Mesendoderm (in vitro differentiated cells): Measurements from ENCODE around the gene STPG4.

Experiments
- DNase-seq: peaks from one replicate; pipeline ENCODE4 v3.0.0; 2013
- H2AK5ac ChIP-seq: 2 replicates; pipeline ENCODE4 v1.6.1; 2013; ENCODE audit warnings: low read length, inconsistent platforms
- H2BK120ac ChIP-seq: 2 replicates; pipeline ENCODE4 v1.6.1; 2013; ENCODE audit warnings: low read depth, mild to moderate bottlenecking, low read length, moderate library complexity, mixed read lengths
- H2BK15ac ChIP-seq: replicated peaks from 2 replicates; pipeline ENCODE4 v1.6.1; 2013; ENCODE audit warnings: low read depth, mild to moderate bottlenecking, moderate library complexity
- H2BK5ac ChIP-seq: 2 replicates; pipeline ENCODE4 v1.6.1; 2013; ENCODE audit warnings: low read length, inconsistent platforms
- H3K18ac ChIP-seq: 2 replicates; pipeline ENCODE4 v1.6.1; 2013; ENCODE audit warnings: mild to moderate bottlenecking, low read length, mixed read lengths
- H3K23ac ChIP-seq: one replicate; pipeline ENCODE4 v1.6.1; 2013; ENCODE audit warnings: low read length
- H3K27ac ChIP-seq: 2 replicates; pipeline ENCODE4 v1.5.1; 2013; ENCODE audit warnings: low read depth, mild to moderate bottlenecking, inconsistent platforms, low read length, moderate library complexity
- H3K27me3 ChIP-seq: 2 replicates; pipeline ENCODE4 v1.6.1; 2013; ENCODE audit warnings: low read length, control low read depth, mild to moderate bottlenecking, inconsistent platforms; ENCODE audit not compliant: insufficient read depth, poor library complexity
- H3K36me3 ChIP-seq: 2 replicates; pipeline ENCODE4 v1.6.1; 2013; ENCODE audit warnings: low read length, inconsistent platforms; ENCODE audit not compliant: control insufficient read depth, insufficient read depth
- H3K4ac ChIP-seq: one replicate; pipeline ENCODE4 v1.6.1; 2013; ENCODE audit warnings: low read depth, mild to moderate bottlenecking, low read length, moderate library complexity
- H3K4me1 ChIP-seq: 2 replicates; pipeline ENCODE4 v1.6.1; 2013; ENCODE audit warnings: low read depth, low read length, inconsistent platforms; ENCODE audit not compliant: control insufficient read depth
- H3K4me2 ChIP-seq: 2 replicates; pipeline ENCODE4 v1.6.1; 2013; ENCODE audit warnings: low read length
- H3K4me3 ChIP-seq: 2 replicates; pipeline ENCODE4 v1.5.1; 2013; ENCODE audit warnings: mild to moderate bottlenecking, low read length
- H3K56ac ChIP-seq: one replicate; pipeline ENCODE4 v1.6.1; 2013; ENCODE audit warnings: low read length
- H3K79me1 ChIP-seq: 2 replicates; pipeline ENCODE4 v1.6.1; 2013; ENCODE audit warnings: low read length, inconsistent platforms
- H3K79me2 ChIP-seq: 2 replicates; pipeline ENCODE4 v1.6.1; 2013; ENCODE audit warnings: mild to moderate bottlenecking, low read length; ENCODE audit not compliant: control insufficient read depth, insufficient read depth
- H3K9ac ChIP-seq: 2 replicates; pipeline ENCODE4 v1.6.1; 2013; ENCODE audit warnings: low read length, inconsistent platforms
- H4K5ac ChIP-seq: one replicate; pipeline ENCODE4 v1.6.1; 2013; ENCODE audit warnings: low read length
- H4K8ac ChIP-seq: one replicate; pipeline ENCODE4 v1.6.1; 2013; ENCODE audit warnings: low read depth, mild to moderate bottlenecking, control low read depth, low read length, moderate library complexity
- WGBS: extraction: QIAGEN DNeasy Blood & Tissue Kit; methylation state at CpG from one replicate; pipeline ENCODE4 v1.1.7; 2013; ENCODE audit warnings: low lambda C conversion rate, missing lambda C conversion rate; ENCODE audit not compliant: insufficient coverage; ENCODE audit errors: extremely low coverage; 5-methylcytosine and 5-hydroxymethylcytosine counted together

STPG4 gene

GRCh38 chr2:47050762-47051161 lies 104.3 kb downstream of the STPG4 start:
- H3K56ac ChIP-seq, result no peak overlapping the region
- H2BK5ac ChIP-seq, result no peak overlapping the region
- H3K4me1 ChIP-seq, result no peaks in the 10 kb centered on the region
- no peak overlapping the region for H3K27ac ChIP-seq
- DNase-seq, result no peak
- H2BK120ac ChIP-seq, result no peak overlapping the region
- no CpG with 5 or more reads among the region's 4 CpGs for WGBS
- no peak overlapping the region for H3K4ac ChIP-seq
- H3K79me1 ChIP-seq, result no peaks in the 10 kb centered on the region
- H3K79me2 ChIP-seq, result no peaks in the 10 kb centered on the region
- no peak overlapping the region for H2BK15ac ChIP-seq
- H3K27me3 ChIP-seq, result no peaks in the 10 kb centered on the region
- no peak overlapping the region for H3K4me3 ChIP-seq
- no peak overlapping the region for H3K9ac ChIP-seq
- no peak overlapping the region for H4K8ac ChIP-seq
- no peak overlapping the region for H4K5ac ChIP-seq
- H3K4me2 ChIP-seq, result no peak overlapping the region
- H3K23ac ChIP-seq, result no peak overlapping the region
- H3K18ac ChIP-seq, result no peak overlapping the region
- no peak overlapping the region for H2AK5ac ChIP-seq
- no peaks in the 10 kb centered on the region for H3K36me3 ChIP-seq

- Histone ChIP-seq H3K56ac (no peak overlapping the region), H3K4ac (no peak overlapping the region), H3K27me3 (no peaks in the 10 kb centered on the region), H3K4me3 (no peak overlapping the region), H3K79me2 (no peaks in the 10 kb centered on the region), H2BK15ac (no peak overlapping the region), H3K9ac (no peak overlapping the region), H3K23ac (no peak overlapping the region), H3K18ac (no peak overlapping the region), H3K36me3 (no peaks in the 10 kb centered on the region), H3K27ac (no peak overlapping the region), H4K8ac (no peak overlapping the region), H2AK5ac (no peak overlapping the region), H4K5ac (no peak overlapping the region), H2BK5ac (no peak overlapping the region), H2BK120ac (no peak overlapping the region), H3K4me2 (no peak overlapping the region), H3K4me1 (no peaks in the 10 kb centered on the region), H3K79me1 (no peaks in the 10 kb centered on the region)
- no peak for DNase-seq
- WGBS, result no CpG with 5 or more reads among the region's 6 CpGs
Measured at GRCh38 chr2:47050021-47050760, 104.9 kb downstream of the STPG4 start.

- no peaks in the 10 kb centered on the region for H3K79me1 ChIP-seq
- no peak overlapping the region for H3K4ac ChIP-seq
- DNase-seq, result no peak
- no peak overlapping the region for H4K8ac ChIP-seq
- H3K79me2 ChIP-seq, result no peaks in the 10 kb centered on the region
- H3K18ac ChIP-seq, result no peak overlapping the region
- no peaks in the 10 kb centered on the region for H3K4me1 ChIP-seq
- no peak overlapping the region for H3K4me2 ChIP-seq
- H3K36me3 ChIP-seq, result no peaks in the 10 kb centered on the region
- H3K27ac ChIP-seq, result no peak overlapping the region
- H3K56ac ChIP-seq, result no peak overlapping the region
- no peak overlapping the region for H3K23ac ChIP-seq
- no peak overlapping the region for H2BK120ac ChIP-seq
- no CpG with 5 or more reads among the region's 3 CpGs for WGBS
- H2BK5ac ChIP-seq, result no peak overlapping the region
- no peak overlapping the region for H2AK5ac ChIP-seq
- no peak overlapping the region for H3K4me3 ChIP-seq
- H3K27me3 ChIP-seq, result no peaks in the 10 kb centered on the region
- no peak overlapping the region for H4K5ac ChIP-seq
- H2BK15ac ChIP-seq, result no peak overlapping the region
- no peak overlapping the region for H3K9ac ChIP-seq
Measured at GRCh38 chr2:47049502-47049901, 105.6 kb downstream of the STPG4 start.

- no peak for DNase-seq
- H3K9ac ChIP-seq, result no peak overlapping the region
- WGBS, result no CpG with 5 or more reads among the region's 8 CpGs
Measured at GRCh38 chr2:47048801-47049480, 106.2 kb downstream of the STPG4 start.

GRCh38 chr2:47046271-47046670 lies 108.8 kb downstream of the STPG4 start:
- no peak overlapping the region for H2BK15ac ChIP-seq
- H3K36me3 ChIP-seq, result no peaks in the 10 kb centered on the region
- H3K9ac ChIP-seq, result no peak overlapping the region
- no peak overlapping the region for H3K56ac ChIP-seq
- peaks cover 7% of the 10 kb centered on the region for H3K4me1 ChIP-seq
- H2AK5ac ChIP-seq, result no peak overlapping the region
- no peak overlapping the region for H3K27ac ChIP-seq
- no peak overlapping the region for H2BK5ac ChIP-seq
- no CpG with 5 or more reads among the region's 5 CpGs for WGBS
- H3K27me3 ChIP-seq, result no peaks in the 10 kb centered on the region
- H3K18ac ChIP-seq, result no peak overlapping the region
- no peak overlapping the region for H4K8ac ChIP-seq
- no peak overlapping the region for H3K4me3 ChIP-seq
- no peak overlapping the region for H3K4ac ChIP-seq
- H3K23ac ChIP-seq, result no peak overlapping the region
- no peaks in the 10 kb centered on the region for H3K79me1 ChIP-seq
- no peak overlapping the region for H2BK120ac ChIP-seq
- no peak overlapping the region for H4K5ac ChIP-seq
- no peaks in the 10 kb centered on the region for H3K79me2 ChIP-seq
- DNase-seq, result no peak
- no peak overlapping the region for H3K4me2 ChIP-seq

More at GRCh38 chr2:47048801-47049480, 106.2 kb downstream of the STPG4 start:
- no peaks in the 10 kb centered on the region for H3K36me3 ChIP-seq
- H2BK15ac ChIP-seq, result no peak overlapping the region
- no peak overlapping the region for H4K8ac ChIP-seq
- H3K18ac ChIP-seq, result no peak overlapping the region
- no peak overlapping the region for H4K5ac ChIP-seq
- H3K27me3 ChIP-seq, result no peaks in the 10 kb centered on the region
- H3K4me1 ChIP-seq, result no peaks in the 10 kb centered on the region
- no peak overlapping the region for H3K23ac ChIP-seq
- H2BK5ac ChIP-seq, result no peak overlapping the region
- no peak overlapping the region for H3K27ac ChIP-seq
- no peaks in the 10 kb centered on the region for H3K79me2 ChIP-seq
- H2AK5ac ChIP-seq, result no peak overlapping the region
- no peaks in the 10 kb centered on the region for H3K79me1 ChIP-seq
- H3K4me2 ChIP-seq, result no peak overlapping the region
- H3K4me3 ChIP-seq, result no peak overlapping the region
- no peak overlapping the region for H3K56ac ChIP-seq
- no peak overlapping the region for H3K4ac ChIP-seq
- no peak overlapping the region for H2BK120ac ChIP-seq
